H1 (cell line): ENCODE data around the gene MAP2K5. TPM values are rescaled to one million over a fixed set of nuclear protein-coding genes. Genes with fewer than 3 reads are reported as not detected.

ENCODE experiments used
- CTCF ChIA-PET: fragments of 300-600 bp; sonication (Branson Sonifier 250); formaldehyde crosslinking; loops from one replicate; lab custom pipeline; 2021; ENCODE audit not compliant: partially characterized antibody; lab: Charles Lee
- POLR2A ChIA-PET: fragments of 300-600 bp; sonication (Branson Sonifier 250); formaldehyde crosslinking; loops from one replicate; lab custom pipeline; 2021; ENCODE audit warnings: inconsistent platforms; ENCODE audit not compliant: partially characterized antibody; lab: Charles Lee
- DNase-seq, 2 experiments: peaks; one replicate each; pipeline versions ENCODE4 v3.0.0 to v3.0.0-alpha.2; 2010 to 2022; ENCODE audit warnings: low spot score in 2 of 2, low read depth in 1 of 2, mixed read lengths in 1 of 2
- FAIRE-seq: peaks from 2 replicates; lab custom pipeline; 2011; peaks lifted over from hg19 to GRCh38; lab: Jason Lieb, UNC
- H2AFZ ChIP-seq: 2 replicates; pipeline ENCODE4 v1.8.1; 2012; ENCODE audit warnings: low read length, inconsistent platforms
- H2AK5ac ChIP-seq: 2 replicates; pipeline ENCODE4 v1.6.1; 2013; ENCODE audit warnings: low read depth, low read length
- H2BK120ac ChIP-seq: replicated peaks from 2 replicates; pipeline ENCODE3; 2013; ENCODE audit warnings: low read depth, low read length, inconsistent platforms
- H2BK12ac ChIP-seq: 2 replicates; pipeline ENCODE4 v1.6.1; 2013; ENCODE audit warnings: low read depth, low read length
- H2BK15ac ChIP-seq: 2 replicates; pipeline ENCODE4 v1.6.1; 2013; ENCODE audit warnings: low read length
- H2BK20ac ChIP-seq: 2 replicates; pipeline ENCODE4 v1.6.1; 2013; ENCODE audit warnings: low read length
- H2BK5ac ChIP-seq: 2 replicates; pipeline ENCODE4 v1.6.1; 2013; ENCODE audit warnings: low read depth, low read length
- H3K14ac ChIP-seq: 2 replicates; pipeline ENCODE4 v1.6.1; 2013; ENCODE audit warnings: inconsistent platforms; ENCODE audit not compliant: insufficient read length
- H3K18ac ChIP-seq: 2 replicates; pipeline ENCODE4 v1.6.1; 2013; ENCODE audit warnings: low read length; ENCODE audit errors: extremely low read depth
- H3K23ac ChIP-seq: 2 replicates; pipeline ENCODE4 v1.6.1; 2013; ENCODE audit warnings: inconsistent platforms; ENCODE audit not compliant: insufficient read length
- H3K23me2 ChIP-seq: 2 replicates; pipeline ENCODE4 v1.6.1; 2013; ENCODE audit warnings: low read depth, low read length
- H3K27ac ChIP-seq: 2 replicates; pipeline ENCODE4 v1.6.1; 2011; ENCODE audit warnings: low read depth, low read length, inconsistent platforms
- H3K27me3 ChIP-seq, 4 experiments: replicated peaks in 1 of 4; 1 replicate in 1 of 4; 2 replicates in 3 of 4; pipeline versions ENCODE4 v1.6.1 to v1.8.1; 2011 to 2013; ENCODE audit warnings: low read length in 3 of 4, mild to moderate bottlenecking in 3 of 4, inconsistent platforms in 2 of 4, mixed read lengths in 2 of 4, moderate library complexity in 1 of 4; ENCODE audit not compliant: control insufficient read depth in 3 of 4, insufficient read depth in 3 of 4; ENCODE audit errors: extremely low read depth in 1 of 4
- H3K36me3 ChIP-seq, 4 experiments: 2 replicates each; pipeline versions ENCODE4 v1.6.1 to v1.8.1; 2011 to 2013; ENCODE audit warnings: mild to moderate bottlenecking in 4 of 4, low read length in 3 of 4, moderate library complexity in 2 of 4, control low read depth in 1 of 4, inconsistent platforms in 1 of 4; ENCODE audit not compliant: insufficient read depth in 4 of 4, control insufficient read depth in 2 of 4
- H3K4ac ChIP-seq: replicated peaks from 2 replicates; pipeline ENCODE3; 2013; ENCODE audit warnings: low read length, low read depth, mixed read lengths, inconsistent platforms; ENCODE audit not compliant: insufficient read length
- H3K4me1 ChIP-seq, 4 experiments: replicated peaks in 1 of 4; 1 replicate in 1 of 4; 2 replicates in 3 of 4; pipeline versions ENCODE4 v1.6.1 to v1.8.1; 2011 to 2013; ENCODE audit warnings: low read length in 3 of 4, inconsistent platforms in 2 of 4, mixed read lengths in 1 of 4; ENCODE audit not compliant: insufficient read depth in 4 of 4, control insufficient read depth in 3 of 4
- H3K4me2 ChIP-seq, 2 experiments: 2 replicates each; pipeline versions ENCODE4 v1.6.1 to v1.8.1; 2011 to 2013; ENCODE audit warnings: low read depth in 2 of 2, low read length in 2 of 2, control low read depth in 1 of 2, inconsistent platforms in 1 of 2, mild to moderate bottlenecking in 1 of 2; ENCODE audit not compliant: insufficient read depth in 1 of 2
- H3K4me3 ChIP-seq, 4 experiments: fragments of 200-600, 300-600 bp in 1 of 4; sonication (generic), shearing (Covaris generic), sonication (Bioruptor Twin) in 1 of 4; 2 replicates each; pipeline versions ENCODE4 v1.5.1 to v1.8.1; 2011 to 2016; ENCODE audit warnings: low read length in 4 of 4, low read depth in 3 of 4, control low read depth in 2 of 4, inconsistent platforms in 2 of 4, mild to moderate bottlenecking in 2 of 4, mixed read lengths in 1 of 4, moderate library complexity in 1 of 4; ENCODE audit not compliant: insufficient read depth in 2 of 4; ENCODE audit errors: extremely low read depth in 1 of 4
- H3K56ac ChIP-seq: replicated peaks from 2 replicates; pipeline ENCODE3; 2013; ENCODE audit warnings: low read depth, mild to moderate bottlenecking, mixed read lengths, low read length, inconsistent platforms; ENCODE audit not compliant: insufficient read length
- H3K79me1 ChIP-seq: 2 replicates; pipeline ENCODE4 v1.6.1; 2013; ENCODE audit warnings: low read depth, low read length, control low read depth
- H3K79me2 ChIP-seq, 2 experiments: 2 replicates each; pipeline versions ENCODE4 v1.6.1 to v1.8.1; 2012 to 2013; ENCODE audit warnings: low read length in 2 of 2, mild to moderate bottlenecking in 2 of 2, inconsistent platforms in 1 of 2; ENCODE audit not compliant: insufficient read depth in 2 of 2, control insufficient read depth in 1 of 2
- H3K9ac ChIP-seq, 4 experiments: replicated peaks in 1 of 4; 1 replicate in 1 of 4; 2 replicates in 3 of 4; pipeline versions ENCODE4 v1.6.1 to v1.8.1; 2011 to 2013; ENCODE audit warnings: low read depth in 3 of 4, low read length in 3 of 4, control low read depth in 2 of 4, mild to moderate bottlenecking in 2 of 4, moderate library complexity in 2 of 4, inconsistent platforms in 1 of 4; ENCODE audit errors: extremely low read depth in 1 of 4
- H3K9me3 ChIP-seq, 2 experiments: 2 replicates each; pipeline versions ENCODE4 v1.6.1 to v1.8.1; 2012 to 2013; ENCODE audit warnings: mild to moderate bottlenecking in 2 of 2, moderate library complexity in 2 of 2, control low read depth in 1 of 2, inconsistent platforms in 1 of 2, low read depth in 1 of 2, low read length in 1 of 2, mixed read lengths in 1 of 2; ENCODE audit not compliant: insufficient read depth in 2 of 2
- H4K20me1 ChIP-seq, 2 experiments: replicated peaks in 1 of 2; 2 replicates each; pipeline versions ENCODE3 to v1.8.1; 2011 to 2013; ENCODE audit warnings: inconsistent platforms in 2 of 2, low read length in 2 of 2, mild to moderate bottlenecking in 1 of 2; ENCODE audit not compliant: insufficient read depth in 2 of 2, control insufficient read depth in 1 of 2
- H4K5ac ChIP-seq: 2 replicates; pipeline ENCODE4 v1.6.1; 2013; ENCODE audit warnings: low read length, low read depth, mixed read lengths, inconsistent platforms; ENCODE audit not compliant: insufficient read length
- H4K8ac ChIP-seq: 2 replicates; pipeline ENCODE4 v1.8.0; 2013; ENCODE audit warnings: mild to moderate bottlenecking, moderate library complexity, low read length, inconsistent platforms; ENCODE audit not compliant: insufficient read depth; ENCODE audit errors: extremely low read depth
- H4K91ac ChIP-seq: replicated peaks from 2 replicates; pipeline ENCODE3; 2013; ENCODE audit warnings: low read length, mixed read lengths, inconsistent platforms; ENCODE audit not compliant: insufficient read length
- EGR1 ChIP-seq: IDR thresholded peaks from 2 replicates; pipeline ENCODE4 v1.6.1; 2011; ENCODE audit warnings: low read depth, low read length, borderline replicate concordance
- WGBS, 2 experiments: shearing (Covaris generic) in 1 of 2; methylation state at CpG; one replicate each; pipeline versions ENCODE4 v1.1.6 to v1.1.7; 2013 to 2015; ENCODE audit warnings: low lambda C conversion rate in 2 of 2, mixed read lengths in 2 of 2, inconsistent platforms in 1 of 2, low coverage in 1 of 2, missing lambda C conversion rate in 1 of 2; ENCODE audit not compliant: insufficient replicate concordance in 2 of 2, insufficient coverage in 1 of 2, insufficient read length in 1 of 2; ENCODE audit errors: extremely low coverage in 1 of 2, missing lambda C conversion rate in 1 of 2; 5-methylcytosine and 5-hydroxymethylcytosine counted together
- polyA plus RNA-seq, 7 experiments: library from polyadenylated mRNA; depleted of rRNA in 3 of 7; stranded (reverse) in 5 of 7; unstranded in 2 of 7; fragments of >200 nt in 5 of 7; fragments of 200-250 nt in 2 of 7; gene quantifications; 1 replicate in 5 of 7; 2 replicates in 1 of 7; 4 replicates in 1 of 7; pipeline versions ENCODE4 v1.2.1 to v1.2.3, GENCODE V29; 2011 to 2013; ENCODE audit warnings: missing spikeins in 2 of 7, mixed read lengths in 2 of 7
- total RNA-seq: library from RNA; stranded (reverse); fragmentation: NEBNext Ultra II Directional; extraction: Animal tissue kit (Norgen Biotek cat#: 25700); gene quantifications from 2 replicates; pipeline ENCODE4 v1.2.1, GENCODE V29; 2021
- TF ChIP-seq, protein P1 (sequence below): IDR thresholded peaks from 2 replicates; pipeline ENCODE4 v1.6.1; 2011; ENCODE audit warnings: low read length, improper control_type of control experiment
- TF ChIP-seq, protein P2 (sequence below): IDR thresholded peaks from 2 replicates; pipeline ENCODE4 v1.6.1; 2012; ENCODE audit warnings: low read length, inconsistent platforms

MAP2K5 gene
- total and polyA plus RNA-seq, 2 of the 8 experiments (the other 6 are each of a cell fraction or from before 2014, with no cell fraction given), result 4.4 to 15.8 TPM

- Histone ChIP-seq H4K8ac (no peak overlapping the region), H3K36me3 (0 out of 8 replicates have a peak, but pooled peaks cover 0 to 5% (median 0%) of the 10 kb centered on the region in 4 experiments), H4K20me1 (no peaks in the 10 kb centered on the region), H3K18ac (no peak overlapping the region), H3K79me1 (no peaks in the 10 kb centered on the region), H3K56ac (no peak overlapping the region), H4K91ac (no peak overlapping the region), H3K4me2 (no peak overlapping the region), H2AFZ (no peak overlapping the region), H3K9ac (no peak overlapping the region), H3K27me3 (no peaks in the 10 kb centered on the region), H2BK12ac (no peak overlapping the region), H2BK120ac (no peak overlapping the region), H2AK5ac (no peak overlapping the region), H3K4ac (no peak overlapping the region), H3K23me2 (no peaks in the 10 kb centered on the region), H2BK5ac (no peak overlapping the region), H3K4me1 (peaks cover 0 to 5% (median 3%) of the 10 kb centered on the region in 4 experiments; a peak in 3 of 7 replicates), H2BK20ac (no peak overlapping the region), H3K79me2 (no peaks in the 10 kb centered on the region), H2BK15ac (no peak overlapping the region)
- ChIA-PET CTCF (interaction anchor here (1.0 to 2.0 kb wide), 3 partner anchors 21 to 750 kb away, joined by 3 to 5 read pairs (median 3); no protein-coding TSS in a partner anchor), POLR2A (interaction anchor here (0.6 kb wide), 1 partner anchor 10 kb away, joined by 4 read pairs; no protein-coding TSS in a partner anchor)
- WGBS, 2 experiments, result 78% methylated on average over 1 of the region's 1 CpG; no CpG with 5 or more reads in 1 of the 2 experiments
- DNase-seq, result no peak
- FAIRE-seq, result no peak
- TF ChIP-seq EGR1, result no peak
- TF ChIP-seq, protein P1, sequence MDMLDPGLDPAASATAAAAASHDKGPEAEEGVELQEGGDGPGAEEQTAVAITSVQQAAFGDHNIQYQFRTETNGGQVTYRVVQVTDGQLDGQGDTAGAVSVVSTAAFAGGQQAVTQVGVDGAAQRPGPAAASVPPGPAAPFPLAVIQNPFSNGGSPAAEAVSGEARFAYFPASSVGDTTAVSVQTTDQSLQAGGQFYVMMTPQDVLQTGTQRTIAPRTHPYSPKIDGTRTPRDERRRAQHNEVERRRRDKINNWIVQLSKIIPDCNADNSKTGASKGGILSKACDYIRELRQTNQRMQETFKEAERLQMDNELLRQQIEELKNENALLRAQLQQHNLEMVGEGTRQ, result no peak
- TF ChIP-seq, protein P2, sequence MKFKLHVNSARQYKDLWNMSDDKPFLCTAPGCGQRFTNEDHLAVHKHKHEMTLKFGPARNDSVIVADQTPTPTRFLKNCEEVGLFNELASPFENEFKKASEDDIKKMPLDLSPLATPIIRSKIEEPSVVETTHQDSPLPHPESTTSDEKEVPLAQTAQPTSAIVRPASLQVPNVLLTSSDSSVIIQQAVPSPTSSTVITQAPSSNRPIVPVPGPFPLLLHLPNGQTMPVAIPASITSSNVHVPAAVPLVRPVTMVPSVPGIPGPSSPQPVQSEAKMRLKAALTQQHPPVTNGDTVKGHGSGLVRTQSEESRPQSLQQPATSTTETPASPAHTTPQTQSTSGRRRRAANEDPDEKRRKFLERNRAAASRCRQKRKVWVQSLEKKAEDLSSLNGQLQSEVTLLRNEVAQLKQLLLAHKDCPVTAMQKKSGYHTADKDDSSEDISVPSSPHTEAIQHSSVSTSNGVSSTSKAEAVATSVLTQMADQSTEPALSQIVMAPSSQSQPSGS, result no peak
- TF ChIP-seq, all 59 proteins: peak for 0
- no peaks in the 10 kb centered on the region for H3K9me3 ChIP-seq
- no peak overlapping the region for H3K4me3 ChIP-seq
- H3K23ac ChIP-seq, result no peak overlapping the region
- H3K14ac ChIP-seq, result no peak overlapping the region
- H4K5ac ChIP-seq, result no peak overlapping the region
- H3K27ac ChIP-seq, result no peak overlapping the region
Observed at GRCh38 chr15:67696087-67696486, 153.6 kb downstream of the MAP2K5 start.
